CD1c-positive myeloid dendritic cell (primary cell): ENCODE data around the gene FHIP1A.

Experiments
- DNase-seq: peaks from one replicate; pipeline ENCODE4 v3.0.0-alpha.2; 2016; ENCODE audit errors: extremely low spot score

Gene FHIP1A

GRCh38 chr4:151455212-151455611 is 46.2 kb downstream of the FHIP1A start:
- no peak for DNase-seq

- DNase-seq = no peak
These were observed 49.2 kb downstream of the FHIP1A start for GRCh38 chr4:151458148-151458547.
